Stimulated activated CD8-positive, alpha-beta memory T cell treated with anti-CD3 and anti-CD28 coated beads, Interleukin-15, amount 100 ng/mL, for 24 hours (primary cell): ENCODE results near the gene SYNPO2L.
A peak's percentile ranks its signal among the peaks of the same experiment; 100 is the strongest.

Experiments
- DNase-seq: peaks from one replicate; pipeline ENCODE4 v3.0.0-alpha.2; 2020; ENCODE audit warnings: low read depth

Gene SYNPO2L

GRCh38 chr10:73649876-73650536, 5.8 kb downstream of the SYNPO2L start:
- DNase-seq, result no peak

DNA sequence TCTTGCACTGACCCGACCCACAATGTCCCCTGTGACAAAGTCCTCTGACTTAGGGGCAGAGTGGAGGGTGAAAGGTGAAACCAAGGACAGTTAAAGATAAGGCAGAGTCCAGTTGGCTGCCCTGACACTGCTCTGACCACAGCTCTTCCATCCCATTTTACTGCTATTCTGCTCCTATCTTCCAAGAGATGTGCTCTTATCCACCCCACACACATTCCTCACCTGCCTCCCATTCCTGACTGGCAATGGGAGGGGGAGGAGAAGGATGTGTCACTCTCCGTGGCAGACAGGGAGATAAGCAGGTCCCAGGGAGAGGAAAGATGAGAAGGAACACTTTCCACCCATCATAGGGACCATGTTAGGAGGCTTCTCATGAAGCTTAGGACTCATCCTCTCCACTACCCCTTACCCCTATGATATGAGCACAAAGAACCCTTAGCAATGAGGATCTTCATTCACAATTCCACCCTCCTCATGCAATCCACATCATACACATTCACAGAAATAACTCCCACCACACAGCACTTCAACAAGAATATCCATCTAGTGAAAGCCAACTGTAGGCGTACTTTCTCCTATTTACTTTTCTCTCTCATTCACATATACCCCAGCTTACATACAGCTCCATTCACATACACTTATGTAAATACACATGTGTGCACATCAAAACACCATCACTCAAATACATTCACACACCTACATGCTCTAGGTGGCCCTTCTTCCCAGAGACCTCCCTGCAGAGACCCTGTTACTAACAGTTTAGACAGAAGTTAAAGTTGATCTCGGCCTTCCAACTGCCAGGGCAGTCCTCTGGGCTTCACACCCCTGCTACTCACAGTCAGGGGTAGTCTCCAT, 6.6 kb downstream of the SYNPO2L start:
- no peak for DNase-seq

DNA sequence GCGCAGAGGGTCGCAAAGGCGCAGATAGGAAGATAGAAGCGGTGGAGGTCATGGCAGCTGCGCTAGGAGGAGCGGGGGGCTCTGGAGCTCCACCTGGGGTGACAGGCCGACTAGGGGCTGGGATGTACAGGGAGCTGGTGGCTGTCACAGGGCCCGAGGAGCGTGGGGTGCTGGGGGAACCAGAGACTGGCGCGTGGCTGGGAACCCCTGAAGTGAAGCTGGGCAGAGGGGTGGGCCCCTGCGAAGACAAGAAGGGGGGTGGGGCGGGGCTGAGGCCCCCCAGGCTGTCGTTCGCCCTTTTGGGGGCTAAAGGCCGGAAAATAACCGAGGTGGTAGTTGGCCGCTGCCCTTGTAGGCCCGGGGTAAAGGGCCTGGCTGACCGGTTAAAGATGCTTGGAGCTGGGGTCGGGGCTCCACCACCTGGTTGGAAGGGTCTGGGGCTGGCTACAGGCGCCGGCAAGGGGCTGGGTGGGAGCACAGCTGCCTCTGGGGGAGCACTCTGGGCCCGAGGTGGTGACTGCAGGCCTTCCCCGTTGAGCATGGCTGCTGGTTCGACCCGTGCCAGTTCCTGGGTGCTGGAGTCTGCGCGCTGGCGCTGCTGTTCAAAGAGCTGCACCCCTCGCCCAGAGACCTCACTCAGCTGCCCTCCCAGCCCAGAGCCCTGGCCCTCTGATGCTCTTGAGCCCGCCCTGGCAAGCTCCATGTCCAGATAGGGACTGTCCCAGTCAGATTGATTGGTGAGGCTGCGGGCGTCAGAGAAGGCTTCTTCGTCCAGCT, 7.8 kb downstream of the SYNPO2L start:
- DNase-seq, result no peak

GRCh38 chr10:73647211-73647874, 8.5 kb downstream of the SYNPO2L start:
- DNase-seq, result peak; percentile 3

GRCh38 chr10:73646598-73647041, 9.2 kb downstream of the SYNPO2L start:
- no peak for DNase-seq

- DNase-seq, result no peak
These were observed 10.6 kb downstream of the SYNPO2L start for GRCh38 chr10:73645251-73645650.

DNA sequence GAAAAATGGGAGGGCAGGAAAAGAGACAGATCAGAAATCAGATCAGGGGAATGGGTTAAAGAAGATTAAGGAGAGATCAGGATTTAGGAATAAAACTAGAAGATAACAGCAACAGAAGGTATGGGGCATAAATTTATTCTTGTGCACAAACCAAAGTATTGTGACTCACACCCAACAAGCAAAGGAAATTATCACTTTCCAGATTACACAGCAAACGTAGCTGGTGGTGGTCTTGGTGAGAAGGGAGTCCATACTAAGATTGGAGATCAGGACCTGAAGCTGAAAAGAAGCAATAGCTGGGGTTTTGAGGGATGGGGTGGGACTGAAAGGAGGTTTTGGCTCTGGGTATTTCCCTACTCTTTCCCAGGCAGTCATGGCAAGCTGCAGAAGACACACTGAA, 11.1 kb downstream of the SYNPO2L start:
- DNase-seq, result no peak

DNA sequence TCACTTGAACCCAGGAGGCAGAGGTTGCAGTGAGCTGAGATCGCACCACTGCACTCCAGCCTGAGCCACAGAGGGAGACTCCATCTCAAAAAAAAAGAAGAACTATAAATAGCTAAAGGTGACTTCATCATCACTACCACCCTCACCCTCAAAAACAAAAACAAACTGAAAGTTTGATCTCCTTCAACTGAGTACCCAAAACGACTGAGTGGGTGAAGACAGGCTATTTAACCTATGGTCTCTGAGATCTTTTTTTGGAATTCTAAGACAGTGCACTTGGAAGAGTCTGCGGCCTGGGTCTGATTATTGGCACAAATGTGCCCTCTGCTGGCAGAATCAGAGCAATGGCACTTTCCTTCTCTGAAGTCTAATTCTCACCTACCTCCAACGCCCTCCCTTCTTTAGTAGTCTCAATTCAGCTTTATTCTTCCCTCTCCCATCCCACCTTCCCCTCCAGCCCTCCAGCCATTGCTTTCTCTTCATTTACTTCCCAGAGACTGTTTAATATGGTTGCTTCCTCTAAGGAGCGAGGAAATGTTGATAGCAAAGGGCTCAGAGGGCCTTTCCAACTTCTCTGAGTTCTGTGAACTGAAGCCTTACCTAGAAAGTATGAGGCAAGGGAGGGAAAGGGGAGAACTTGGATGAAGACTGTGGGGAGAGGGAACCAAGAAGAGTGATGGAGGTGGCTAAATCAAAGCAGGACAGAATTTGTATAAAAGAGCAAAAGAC, 11.7 kb downstream of the SYNPO2L start:
- no peak for DNase-seq

DNA sequence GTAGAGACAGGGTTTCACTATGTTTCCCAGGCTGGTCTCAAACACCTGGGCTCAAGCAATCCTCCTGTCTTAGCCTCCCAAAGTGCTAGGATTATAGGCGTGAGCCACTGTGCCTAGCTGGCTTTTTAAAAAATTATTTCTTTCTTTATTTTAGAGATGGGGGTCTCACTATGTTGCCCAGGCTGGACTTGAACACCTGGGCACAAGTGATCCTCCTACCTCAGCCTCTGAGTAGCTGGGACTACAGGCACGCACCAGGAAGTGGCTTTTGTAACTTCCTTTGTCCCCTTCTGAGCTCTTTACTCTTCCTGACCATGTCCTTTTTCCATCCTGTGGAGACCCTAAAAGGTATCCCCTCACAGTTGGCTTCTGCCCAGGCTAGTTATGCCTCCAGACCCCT, 12.5 kb downstream of the SYNPO2L start:
- no peak for DNase-seq

- no peak for DNase-seq
These were observed 14.3 kb downstream of the SYNPO2L start, which contains the start of gene MYOZ1 for GRCh38 chr10:73641328-73642060. TSS of gene MYOZ1 (minus strand) at chr10:73641474. CDS start at chr10:73640017, 1,457 bp downstream.

- no peak for DNase-seq
These were observed 16.5 kb downstream of the SYNPO2L start for GRCh38 chr10:73639286-73639685.

DNA sequence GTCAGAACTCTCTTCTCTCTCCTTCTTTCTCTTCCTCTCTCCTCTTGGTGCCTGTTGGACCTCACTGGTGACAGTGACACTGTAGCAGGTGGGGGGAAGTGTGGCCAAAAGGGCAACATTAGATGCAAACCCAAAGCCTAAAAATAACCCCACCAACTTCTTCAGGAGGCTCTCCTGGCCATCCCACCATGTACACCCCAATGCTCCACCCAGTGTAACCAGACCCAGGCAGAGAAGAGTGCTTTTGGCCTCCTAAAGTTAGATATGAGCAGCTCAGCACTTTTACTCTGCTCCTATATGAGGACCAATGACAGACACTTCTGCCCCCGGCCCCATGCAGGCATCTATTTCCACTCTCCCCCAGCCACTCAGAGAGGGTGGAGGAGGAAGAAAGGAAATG, 20.0 kb downstream of the SYNPO2L start:
- DNase-seq, result no peak

DNA sequence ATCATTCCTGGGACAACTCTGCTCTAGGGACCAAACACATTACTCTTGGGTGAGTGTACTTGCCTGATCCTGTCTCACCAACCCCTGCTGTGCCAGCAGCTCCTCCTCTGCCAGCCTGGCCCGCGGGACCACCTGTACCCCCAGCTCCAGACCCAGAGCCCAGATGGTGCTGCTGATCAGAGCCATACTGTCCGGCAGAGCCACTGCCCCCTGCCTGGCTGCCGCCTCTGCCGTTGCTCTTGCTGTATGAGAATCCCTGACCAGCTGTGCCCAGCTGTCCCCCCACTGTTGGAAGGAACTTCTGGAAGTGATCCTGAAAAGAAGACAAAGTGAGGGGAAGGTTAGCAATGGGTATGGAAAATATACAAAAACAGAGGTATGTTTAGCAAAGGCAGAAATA, 21.4 kb downstream of the SYNPO2L start:
- DNase-seq, result no peak

GRCh38 chr10:73629165-73629564, 26.7 kb downstream of the SYNPO2L start:
- DNase-seq, result no peak

DNA sequence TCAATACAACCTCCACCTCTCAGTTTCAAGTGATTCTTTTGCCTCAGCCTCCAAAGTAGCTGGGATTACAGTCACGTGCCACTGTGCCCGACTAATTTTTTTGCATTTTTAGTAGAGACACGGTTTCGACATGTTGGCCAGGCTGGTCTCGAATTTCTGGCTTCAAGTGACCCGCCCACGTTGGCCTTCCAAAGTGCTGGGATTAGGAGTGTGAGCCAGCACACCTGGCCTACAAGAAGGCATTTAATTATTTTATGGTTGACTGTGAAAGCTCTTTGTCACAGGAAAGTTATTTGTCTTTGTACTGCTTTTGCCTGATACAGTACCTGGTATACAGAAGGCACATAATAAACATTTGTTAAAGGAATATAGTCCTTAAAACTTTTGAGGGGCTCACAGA, 27.4 kb downstream of the SYNPO2L start:
- no peak for DNase-seq

GRCh38 chr10:73627300-73627699, 28.5 kb downstream of the SYNPO2L start:
- DNase-seq, result no peak

DNA sequence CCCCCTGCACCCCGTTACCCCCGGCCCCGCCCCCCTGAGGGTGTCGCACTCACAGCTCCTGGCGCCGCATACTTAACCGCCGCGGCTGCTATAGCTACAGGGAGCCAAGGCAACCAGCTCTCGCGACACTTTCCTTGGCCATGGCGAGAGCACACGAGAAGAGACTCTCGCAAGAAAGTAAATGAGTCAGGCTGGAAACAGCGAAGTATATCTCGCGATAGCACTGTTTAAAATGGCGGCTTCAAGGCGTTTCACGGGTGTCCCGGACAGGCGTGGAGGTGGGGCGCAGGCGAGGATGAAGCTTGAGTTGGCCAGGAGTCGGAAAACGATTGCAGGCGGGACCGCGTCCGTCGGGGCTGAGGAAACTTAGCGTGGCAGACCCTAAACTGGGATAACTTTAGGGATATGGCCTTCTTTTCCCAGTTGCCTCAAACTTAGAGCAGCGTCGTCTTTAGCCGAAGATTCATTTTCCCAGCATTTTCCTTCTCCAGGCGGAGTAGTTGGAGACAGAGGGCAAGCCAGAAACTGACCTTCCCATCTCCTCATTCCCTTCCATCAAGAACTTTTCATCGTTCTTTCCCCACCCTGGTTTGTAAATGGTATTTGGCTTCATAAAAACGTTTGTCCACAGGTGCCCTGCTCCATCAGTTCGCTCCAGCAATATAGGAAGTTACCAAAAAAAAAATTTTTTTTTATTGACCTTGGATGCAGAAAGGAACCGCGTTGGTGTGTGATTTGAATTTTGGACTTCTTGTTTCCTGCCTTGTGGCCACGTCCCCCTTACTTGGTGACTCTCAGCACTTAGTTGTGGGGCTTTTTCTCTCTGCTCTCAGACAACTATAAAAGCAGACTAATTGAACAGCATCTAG, 29.7 kb downstream of the SYNPO2L start:
- DNase-seq, result peak; percentile 76

DNA sequence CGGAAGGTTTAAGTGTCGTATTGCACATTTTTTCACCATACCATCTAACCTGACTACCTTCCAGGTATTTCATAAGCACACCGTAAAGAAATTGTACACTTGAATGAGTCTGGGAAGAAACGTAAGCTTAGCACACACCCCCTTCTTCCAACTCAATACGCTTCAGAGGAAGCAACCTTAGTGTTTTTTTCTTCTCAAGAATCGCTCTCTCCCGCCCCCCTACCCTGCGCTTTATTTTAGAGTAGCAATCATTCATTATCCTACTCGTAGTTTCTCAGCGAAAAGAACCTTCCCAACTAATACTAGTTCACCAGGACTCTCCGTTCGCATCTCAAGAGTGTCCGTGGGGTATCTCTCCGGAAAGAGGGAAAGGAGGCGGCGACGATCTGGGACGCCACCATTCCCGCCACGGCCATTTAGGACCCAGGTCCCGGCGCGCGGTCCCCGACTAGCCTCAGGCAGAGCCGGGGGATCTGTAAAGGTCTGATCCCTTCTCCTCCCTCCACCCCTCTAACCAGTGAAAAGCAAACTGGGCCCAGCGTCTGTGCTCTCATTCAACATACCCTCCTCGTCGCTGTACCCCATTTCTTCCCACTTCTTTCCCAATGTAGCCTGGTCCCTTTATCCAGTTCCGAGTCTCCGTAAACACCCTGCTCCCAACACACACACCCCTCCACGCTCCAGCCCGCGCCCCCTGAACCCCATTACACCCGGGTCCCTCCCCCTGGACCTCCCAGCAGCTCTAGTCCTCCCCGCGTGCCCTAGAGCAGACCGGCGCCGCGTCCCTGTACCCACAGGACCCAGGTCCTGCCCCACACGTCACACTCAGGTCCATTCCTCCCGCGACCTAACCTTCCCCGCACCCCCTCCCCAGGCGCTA, 30.6 kb downstream of the SYNPO2L start:
- DNase-seq, result no peak

GRCh38 chr10:73623056-73623455, 32.8 kb downstream of the SYNPO2L start:
- no peak for DNase-seq
